ENCODE measurements around the gene ALDH1B1.

ALDH1B1 gene

GRCh38 chr9:38413283-38413682 lies 20.8 kb downstream of the ALDH1B1 start:
- H3K36me3 ChIP-seq (ENCODE audit: insufficient read depth, low read length), result no peaks in the 10 kb centered on the region
- H3K4me3 ChIP-seq (ENCODE audit: low read depth in 1 of 2, low read length in 2 of 2), result no peak overlapping the region
- H3K9ac ChIP-seq (ENCODE audit: low read depth, low read length), result no peak overlapping the region
- H3K79me2 ChIP-seq (ENCODE audit: insufficient read depth, low read length), result no peaks in the 10 kb centered on the region
- H4K20me1 ChIP-seq (ENCODE audit: insufficient read depth, low read length), result no peaks in the 10 kb centered on the region
- H3K9me3 ChIP-seq (ENCODE audit: insufficient read depth, low read length, severe bottlenecking), result no peaks in the 10 kb centered on the region
- DNase-seq, result no peak
- H2AFZ ChIP-seq (ENCODE audit: low read depth, low read length), result no peak overlapping the region
- no peak overlapping the region for H3K4me2 ChIP-seq (ENCODE audit: insufficient read depth, low read length)
- no peak for ATAC-seq (ENCODE audit: insufficient read depth, low read depth)
- TF ChIP-seq CTCF (IDR thresholded peaks at IDR 0.05; ENCODE audit: borderline replicate concordance, extremely low read depth, low read length, poor library complexity, severe bottlenecking), result no peak
- no peak for TF ChIP-seq EZH2 (IDR thresholded peaks at IDR 0.05; ENCODE audit: borderline replicate concordance, low read depth, low read length, severe bottlenecking)
- H3K27ac ChIP-seq (ENCODE audit: low read length), result no peak overlapping the region
- no peaks in the 10 kb centered on the region for H3K27me3 ChIP-seq (ENCODE audit: insufficient read depth, low read length, poor library complexity)
- no peaks in the 10 kb centered on the region for H3K4me1 ChIP-seq (ENCODE audit: insufficient read depth, low read length)

GRCh38 chr9:38414040-38414723 lies 21.7 kb downstream of the ALDH1B1 start:
- Histone ChIP-seq H3K27ac (ENCODE audit: low read length) (no peak overlapping the region), H3K4me3 (ENCODE audit: low read depth in 1 of 2, low read length in 2 of 2) (no peak overlapping the region), H3K79me2 (ENCODE audit: insufficient read depth, low read length) (no peaks in the 10 kb centered on the region), H4K20me1 (ENCODE audit: insufficient read depth, low read length) (no peaks in the 10 kb centered on the region), H3K36me3 (ENCODE audit: insufficient read depth, low read length) (no peaks in the 10 kb centered on the region), H3K9me3 (ENCODE audit: insufficient read depth, low read length, severe bottlenecking) (no peaks in the 10 kb centered on the region), H3K9ac (ENCODE audit: low read depth, low read length) (no peak overlapping the region), H3K4me1 (ENCODE audit: insufficient read depth, low read length) (no peaks in the 10 kb centered on the region), H2AFZ (ENCODE audit: low read depth, low read length) (no peak overlapping the region), H3K27me3 (ENCODE audit: insufficient read depth, low read length, poor library complexity) (no peaks in the 10 kb centered on the region), H3K4me2 (ENCODE audit: insufficient read depth, low read length) (no peak overlapping the region)
- no peak for TF ChIP-seq CTCF (IDR thresholded peaks at IDR 0.05; ENCODE audit: borderline replicate concordance, extremely low read depth, low read length, poor library complexity, severe bottlenecking)
- TF ChIP-seq EZH2 (IDR thresholded peaks at IDR 0.05; ENCODE audit: borderline replicate concordance, low read depth, low read length, severe bottlenecking), result no peak
- no peak for ATAC-seq (ENCODE audit: insufficient read depth, low read depth)
- DNase-seq, result no peak

- Histone ChIP-seq H3K79me2 (ENCODE audit: insufficient read depth, low read length) (no peaks in the 10 kb centered on the region), H3K9ac (ENCODE audit: low read depth, low read length) (no peak overlapping the region), H3K27ac (ENCODE audit: low read length) (no peak overlapping the region), H4K20me1 (ENCODE audit: insufficient read depth, low read length) (no peaks in the 10 kb centered on the region), H2AFZ (ENCODE audit: low read depth, low read length) (no peak overlapping the region), H3K36me3 (ENCODE audit: insufficient read depth, low read length) (no peaks in the 10 kb centered on the region), H3K4me3 (ENCODE audit: low read depth in 1 of 2, low read length in 2 of 2) (no peak overlapping the region), H3K9me3 (ENCODE audit: insufficient read depth, low read length, severe bottlenecking) (no peaks in the 10 kb centered on the region), H3K27me3 (ENCODE audit: insufficient read depth, low read length, poor library complexity) (no peaks in the 10 kb centered on the region), H3K4me1 (ENCODE audit: insufficient read depth, low read length) (no peaks in the 10 kb centered on the region), H3K4me2 (ENCODE audit: insufficient read depth, low read length) (no peak overlapping the region)
- TF ChIP-seq EZH2 (IDR thresholded peaks at IDR 0.05; ENCODE audit: borderline replicate concordance, low read depth, low read length, severe bottlenecking), result no peak
- TF ChIP-seq CTCF (IDR thresholded peaks at IDR 0.05; ENCODE audit: borderline replicate concordance, extremely low read depth, low read length, poor library complexity, severe bottlenecking), result no peak
- ATAC-seq (ENCODE audit: insufficient read depth, low read depth) (no peak), DNase-seq (no peak)
Measured at GRCh38 chr9:38415856-38416255, 23.4 kb downstream of the ALDH1B1 start.

All from DND-41 (cell line).